ENCODE measurements around the gene EEF1AKMT4.
A peak's percentile ranks its signal among the peaks of the same experiment; 100 is the strongest.

Gene EEF1AKMT4

DNA sequence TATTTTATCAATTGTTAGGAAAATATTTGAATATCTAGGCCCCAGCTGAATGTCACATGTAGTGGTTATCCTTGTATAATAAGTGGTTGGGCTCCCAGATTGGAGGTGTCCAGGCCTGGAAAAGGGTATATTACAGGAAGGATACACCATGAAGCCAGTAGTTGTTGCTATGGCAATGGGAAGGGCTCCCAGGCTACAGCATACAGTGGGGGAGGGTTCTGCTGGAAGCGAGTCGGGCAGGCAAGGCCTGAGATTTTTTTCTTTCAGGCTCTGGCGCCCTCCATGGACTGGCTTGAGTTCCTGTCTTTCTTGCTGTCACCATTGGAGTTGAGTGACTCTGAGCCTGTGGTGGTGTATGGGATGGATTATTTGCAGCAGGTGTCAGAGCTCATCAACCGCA, 35.2 kb downstream of the EEF1AKMT4 start:
- no peaks in the 10 kb centered on the region for H3F3A ChIP-seq (ENCODE audit: low read depth)
- no peak overlapping the region for H3K4me2 ChIP-seq (ENCODE audit: low read depth, low read length, poor library complexity, severe bottlenecking)
- no peak overlapping the region for H3K9ac ChIP-seq (ENCODE audit: low read depth, low read length, poor library complexity, severe bottlenecking)
- no peaks in the 10 kb centered on the region for H3K36me3 ChIP-seq (ENCODE audit: insufficient read depth, low read length)
- no peaks in the 10 kb centered on the region for H3K4me1 ChIP-seq (ENCODE audit: insufficient read depth, low read length, poor library complexity, severe bottlenecking)
- H3K79me2 ChIP-seq (ENCODE audit: insufficient read depth, low read length): no peaks in the 10 kb centered on the region
- H2AFZ ChIP-seq (ENCODE audit: low read length): no peak overlapping the region
- no peaks in the 10 kb centered on the region for H3K9me3 ChIP-seq (ENCODE audit: insufficient read depth, low read depth, low read length)
- no peak for TF ChIP-seq EZH2phosphoT487 (IDR thresholded peaks at IDR 0.05; ENCODE audit: borderline replicate concordance)
- TF ChIP-seq, protein P1, sequence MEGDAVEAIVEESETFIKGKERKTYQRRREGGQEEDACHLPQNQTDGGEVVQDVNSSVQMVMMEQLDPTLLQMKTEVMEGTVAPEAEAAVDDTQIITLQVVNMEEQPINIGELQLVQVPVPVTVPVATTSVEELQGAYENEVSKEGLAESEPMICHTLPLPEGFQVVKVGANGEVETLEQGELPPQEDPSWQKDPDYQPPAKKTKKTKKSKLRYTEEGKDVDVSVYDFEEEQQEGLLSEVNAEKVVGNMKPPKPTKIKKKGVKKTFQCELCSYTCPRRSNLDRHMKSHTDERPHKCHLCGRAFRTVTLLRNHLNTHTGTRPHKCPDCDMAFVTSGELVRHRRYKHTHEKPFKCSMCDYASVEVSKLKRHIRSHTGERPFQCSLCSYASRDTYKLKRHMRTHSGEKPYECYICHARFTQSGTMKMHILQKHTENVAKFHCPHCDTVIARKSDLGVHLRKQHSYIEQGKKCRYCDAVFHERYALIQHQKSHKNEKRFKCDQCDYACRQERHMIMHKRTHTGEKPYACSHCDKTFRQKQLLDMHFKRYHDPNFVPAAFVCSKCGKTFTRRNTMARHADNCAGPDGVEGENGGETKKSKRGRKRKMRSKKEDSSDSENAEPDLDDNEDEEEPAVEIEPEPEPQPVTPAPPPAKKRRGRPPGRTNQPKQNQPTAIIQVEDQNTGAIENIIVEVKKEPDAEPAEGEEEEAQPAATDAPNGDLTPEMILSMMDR (conservative IDR thresholded peaks at IDR 0.05; ENCODE audit: low read length): peak; percentile 71
- H4K20me1 ChIP-seq (ENCODE audit: insufficient read depth, low read length, poor library complexity, severe bottlenecking): no peaks in the 10 kb centered on the region
- no peaks in the 10 kb centered on the region for H3K27me3 ChIP-seq (ENCODE audit: insufficient read depth, low read length, poor library complexity, severe bottlenecking)
- H3K4me3 ChIP-seq (ENCODE audit: low read length, poor library complexity, severe bottlenecking): no peak overlapping the region
- no peaks in the 10 kb centered on the region for H3K9me2 ChIP-seq (replicated peaks; ENCODE audit: low read depth, low read length)

DNA sequence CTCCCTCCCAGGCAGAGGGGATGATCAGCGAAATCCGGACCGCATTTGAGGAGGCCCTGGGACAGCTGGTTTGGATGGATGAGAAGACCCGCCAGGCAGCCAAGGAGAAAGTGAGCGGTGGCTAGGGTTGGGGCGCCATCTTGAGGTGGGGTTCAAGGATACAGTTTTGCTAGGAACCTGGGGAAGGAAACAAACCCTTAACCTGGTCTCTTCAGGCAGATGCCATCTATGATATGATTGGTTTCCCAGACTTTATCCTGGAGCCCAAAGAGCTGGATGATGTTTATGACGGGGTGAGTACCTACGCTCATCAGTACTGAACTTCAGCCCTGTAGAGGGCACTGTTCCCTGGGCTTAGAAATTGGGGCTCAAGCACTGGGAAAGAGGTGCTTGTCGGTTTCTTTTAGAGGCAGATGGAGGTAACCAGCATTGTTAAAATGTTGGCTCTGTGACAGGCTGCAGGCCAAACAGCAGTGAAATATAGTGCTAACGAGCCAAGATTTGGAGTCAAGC, 40.0 kb downstream of the EEF1AKMT4 start:
- TF ChIP-seq EZH2phosphoT487 (IDR thresholded peaks at IDR 0.05; ENCODE audit: borderline replicate concordance): no peak
- TF ChIP-seq, protein P1 (conservative IDR thresholded peaks at IDR 0.05; ENCODE audit: low read length): peak; percentile 86
- no peaks in the 10 kb centered on the region for H3K9me2 ChIP-seq (replicated peaks; ENCODE audit: low read depth, low read length)

DNA sequence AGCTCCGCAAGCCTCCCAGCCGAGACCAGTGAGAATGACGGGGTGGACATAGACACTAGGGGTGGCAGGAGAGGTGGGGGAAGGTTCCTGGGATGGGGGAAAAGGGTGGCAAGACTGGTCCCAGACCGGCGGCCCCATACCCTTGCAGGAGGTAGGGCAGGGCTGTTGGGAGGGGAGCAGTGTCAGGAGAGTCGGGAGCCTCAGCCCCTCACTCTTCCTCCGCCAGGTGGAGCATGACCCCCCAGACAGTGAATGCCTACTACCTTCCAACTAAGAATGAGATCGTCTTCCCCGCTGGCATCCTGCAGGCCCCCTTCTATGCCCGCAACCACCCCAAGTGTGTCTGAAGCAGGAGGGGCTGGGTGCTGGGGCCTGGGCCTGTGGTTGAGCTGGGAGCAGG, 40.9 kb downstream of the EEF1AKMT4 start:
- H3K9ac ChIP-seq (ENCODE audit: low read depth, low read length, poor library complexity, severe bottlenecking): no peak overlapping the region
- H3K79me2 ChIP-seq (ENCODE audit: insufficient read depth, low read length): no peaks in the 10 kb centered on the region
- no peaks in the 10 kb centered on the region for H3K4me1 ChIP-seq (ENCODE audit: insufficient read depth, low read length, poor library complexity, severe bottlenecking)
- no peaks in the 10 kb centered on the region for H3K9me2 ChIP-seq (replicated peaks; ENCODE audit: low read depth, low read length)
- H3K4me3 ChIP-seq (ENCODE audit: low read length, poor library complexity, severe bottlenecking): no peak overlapping the region
- H3K27me3 ChIP-seq (ENCODE audit: insufficient read depth, low read length, poor library complexity, severe bottlenecking): no peaks in the 10 kb centered on the region
- no peak overlapping the region for H3K4me2 ChIP-seq (ENCODE audit: low read depth, low read length, poor library complexity, severe bottlenecking)
- no peaks in the 10 kb centered on the region for H3K9me3 ChIP-seq (ENCODE audit: insufficient read depth, low read depth, low read length)
- H2AFZ ChIP-seq (ENCODE audit: low read length): no peak overlapping the region
- no peaks in the 10 kb centered on the region for H3K36me3 ChIP-seq (ENCODE audit: insufficient read depth, low read length)
- H3F3A ChIP-seq (ENCODE audit: low read depth): no peaks in the 10 kb centered on the region
- TF ChIP-seq, protein P1 (conservative IDR thresholded peaks at IDR 0.05; ENCODE audit: low read length): no peak
- no peak for TF ChIP-seq EZH2phosphoT487 (IDR thresholded peaks at IDR 0.05; ENCODE audit: borderline replicate concordance)
- no peaks in the 10 kb centered on the region for H4K20me1 ChIP-seq (ENCODE audit: insufficient read depth, low read length, poor library complexity, severe bottlenecking)

More for the DNA sequence above, 40.0 kb downstream of the EEF1AKMT4 start:
- no peaks in the 10 kb centered on the region for H3F3A ChIP-seq (ENCODE audit: low read depth)
- no peak overlapping the region for H3K4me3 ChIP-seq (ENCODE audit: low read length, poor library complexity, severe bottlenecking)
- no peaks in the 10 kb centered on the region for H3K9me3 ChIP-seq (ENCODE audit: insufficient read depth, low read depth, low read length)
- H3K36me3 ChIP-seq (ENCODE audit: insufficient read depth, low read length): no peaks in the 10 kb centered on the region
- H4K20me1 ChIP-seq (ENCODE audit: insufficient read depth, low read length, poor library complexity, severe bottlenecking): no peaks in the 10 kb centered on the region
- no peaks in the 10 kb centered on the region for H3K79me2 ChIP-seq (ENCODE audit: insufficient read depth, low read length)
- H3K4me1 ChIP-seq (ENCODE audit: insufficient read depth, low read length, poor library complexity, severe bottlenecking): no peaks in the 10 kb centered on the region
- no peaks in the 10 kb centered on the region for H3K27me3 ChIP-seq (ENCODE audit: insufficient read depth, low read length, poor library complexity, severe bottlenecking)
- peak overlapping the region; percentile 6 for H3K4me2 ChIP-seq (ENCODE audit: low read depth, low read length, poor library complexity, severe bottlenecking)
- no peak overlapping the region for H3K9ac ChIP-seq (ENCODE audit: low read depth, low read length, poor library complexity, severe bottlenecking)
- peak overlapping the region; percentile 42; the same call in 1 of the 2 replicates for H2AFZ ChIP-seq (ENCODE audit: low read length)

Data from Loucy (cell line).